ENCODE results near the gene CFAP157.

DNA sequence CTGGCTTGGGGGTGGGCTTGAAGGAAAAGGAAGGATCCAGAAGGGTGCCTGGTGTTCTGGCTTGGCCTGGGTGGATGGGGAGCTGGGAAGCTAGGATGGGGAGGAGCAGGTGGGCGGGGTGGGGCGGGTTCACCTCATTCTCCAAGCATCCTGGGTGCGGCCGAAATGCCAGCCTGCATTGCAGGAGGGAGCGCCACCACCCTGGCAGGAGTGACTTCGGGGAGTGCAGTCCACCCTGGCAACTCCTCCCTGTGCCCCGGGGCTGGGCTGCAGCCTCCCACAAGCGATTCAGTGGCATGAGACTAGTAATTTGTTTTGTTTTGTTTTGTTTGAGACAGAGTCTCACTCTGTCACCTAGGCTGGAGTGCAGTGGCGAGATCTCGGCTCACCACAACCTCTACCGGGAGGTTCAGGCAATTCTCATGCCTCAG lies 14.6 kb downstream of the CFAP157 start:
- TF ChIP-seq GATA2 (IDR thresholded peaks at IDR 0.05; ENCODE audit: low read depth, low read length) (no peak), GATA3 (IDR thresholded peaks at IDR 0.05; ENCODE audit: low read depth, low read length) (no peak)
